Measurements from ENCODE around the gene GIPC3.
A peak's percentile ranks its signal among the peaks of the same experiment; 100 is the strongest.

GIPC3 gene

DNA sequence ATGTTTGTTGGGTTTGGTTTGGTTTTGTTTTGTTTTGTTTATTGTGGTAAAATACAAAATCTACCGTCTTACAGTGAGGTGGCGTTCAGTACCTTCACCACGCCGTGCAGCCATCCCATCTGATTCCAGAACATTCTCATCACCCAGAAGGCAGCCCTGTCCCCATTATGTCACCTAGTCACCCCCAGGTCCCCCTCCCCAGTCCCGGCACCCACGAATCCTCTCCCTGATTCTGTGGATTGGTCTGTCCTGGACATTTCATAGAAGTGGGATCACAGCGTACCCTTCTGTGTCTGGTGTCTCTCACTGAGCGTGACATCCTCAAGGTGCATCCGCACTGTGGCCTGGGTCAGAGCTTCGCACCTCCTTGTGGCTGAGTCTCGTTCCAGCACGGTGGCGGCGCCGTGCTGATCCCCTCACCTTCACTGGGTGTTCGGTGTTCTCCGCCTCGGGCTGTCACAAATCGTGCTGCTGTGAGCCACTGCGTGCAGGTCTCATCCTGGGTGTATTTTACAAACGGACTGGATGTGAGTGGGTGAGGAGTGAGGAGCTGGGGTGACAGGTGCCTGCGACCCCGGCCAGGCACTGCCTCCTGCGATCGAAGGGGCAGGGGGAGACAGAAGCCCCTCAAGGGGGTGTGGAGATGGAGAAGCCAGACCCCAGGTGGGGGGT is 46.9 kb upstream of the GIPC3 start:
- TF ChIP-seq CTCF (conservative IDR thresholded peaks at IDR 0.05) = no peak
- H3K27ac ChIP-seq = no peak overlapping the region

GRCh38 chr19:3538965-3539755 is 46.1 kb upstream of the GIPC3 start, which contains the start of gene TEKTIP1:
Gene TEKTIP1, plus strand, starts transcription at chr19:3539174. Its CDS starts 4 bp downstream, at chr19:3539178.
- no peak for TF ChIP-seq CTCF (conservative IDR thresholded peaks at IDR 0.05)
- no peak within 1 kb of the TSS for H3K27ac ChIP-seq

DNA sequence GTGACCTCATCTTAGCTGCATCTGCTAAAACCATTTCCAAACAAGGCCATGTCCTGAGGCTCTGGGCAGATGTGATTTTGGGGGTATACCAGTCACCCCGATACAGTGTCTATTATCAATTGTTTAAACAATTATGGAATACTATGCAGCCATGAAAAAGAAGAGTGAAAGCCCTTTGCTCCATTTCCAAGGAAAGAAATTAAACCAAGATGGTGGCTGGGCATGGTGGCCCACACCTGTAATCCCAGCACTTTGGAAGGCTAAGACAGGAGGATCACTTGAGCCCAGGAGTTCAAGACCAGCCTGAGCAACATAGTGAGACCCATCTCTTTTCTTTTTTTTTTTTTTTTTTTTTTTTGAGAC is 45.5 kb upstream of the GIPC3 start:
- no peak overlapping the region for H3K27ac ChIP-seq
- no peak for TF ChIP-seq CTCF (conservative IDR thresholded peaks at IDR 0.05)

DNA sequence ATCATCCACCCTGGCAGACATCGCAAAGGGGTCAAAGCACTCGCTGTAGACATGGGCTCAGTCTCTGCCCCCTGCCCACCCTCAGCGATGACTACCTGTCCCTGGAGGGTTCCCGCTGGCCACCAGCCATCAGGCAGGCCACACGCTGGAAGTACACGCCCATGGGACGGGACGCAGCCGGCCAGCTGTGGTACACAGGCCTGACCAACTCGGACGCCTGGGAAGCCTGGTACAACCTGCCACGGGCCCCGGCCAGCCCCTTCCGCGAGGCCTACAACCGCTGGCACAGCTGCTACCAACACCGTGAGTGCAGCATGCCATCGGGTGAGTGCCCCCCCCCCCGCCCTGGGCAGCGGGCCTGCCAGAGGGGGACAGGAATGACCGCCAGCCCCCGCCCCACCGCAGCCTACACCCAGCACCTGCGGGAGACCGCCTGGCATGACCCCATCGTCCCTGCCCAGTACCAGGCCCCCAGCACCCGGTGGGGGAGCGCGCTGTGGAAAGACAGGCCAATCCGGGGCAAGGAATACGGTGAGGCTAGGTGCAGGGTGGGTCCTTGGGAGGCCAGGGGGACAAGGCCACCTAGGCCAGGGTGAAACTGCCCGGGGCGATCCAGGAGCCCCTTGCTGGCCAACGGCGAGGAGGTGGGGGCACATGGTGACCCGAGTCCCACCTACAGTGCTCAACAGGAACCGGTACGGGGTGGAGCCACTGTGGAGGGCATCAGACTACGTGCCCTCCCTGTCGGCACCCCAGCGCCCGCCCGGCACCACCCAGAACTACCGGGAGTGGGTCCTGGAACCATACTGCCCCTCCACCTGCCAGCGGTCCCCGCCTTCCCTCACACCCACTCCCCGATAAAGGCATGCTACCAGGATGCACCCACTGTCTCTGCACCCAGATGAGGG is 41.9 kb upstream of the GIPC3 start:
- no peak overlapping the region for H3K27ac ChIP-seq
- no peak for TF ChIP-seq CTCF (conservative IDR thresholded peaks at IDR 0.05)

DNA sequence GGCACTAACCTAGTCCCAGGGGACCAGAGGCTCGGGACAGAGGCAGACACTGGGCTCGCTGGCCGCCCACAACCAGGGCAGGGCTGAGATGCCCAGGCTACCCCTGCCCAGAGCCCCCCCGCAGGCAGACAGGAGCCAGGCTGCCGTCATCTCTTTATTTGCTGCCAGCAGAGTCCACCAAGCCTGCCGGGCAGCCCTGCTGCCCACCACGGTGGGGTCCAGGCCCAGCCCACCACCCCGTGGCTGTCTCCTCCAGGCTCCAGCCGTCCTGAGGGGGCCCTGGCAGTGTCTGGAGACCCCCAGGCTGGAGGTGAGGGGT is 41.3 kb upstream of the GIPC3 start:
- H3K27ac ChIP-seq = no peak overlapping the region
- no peak for TF ChIP-seq CTCF (conservative IDR thresholded peaks at IDR 0.05)

GRCh38 chr19:3544742-3545668 is 40.3 kb upstream of the GIPC3 start:
- TF ChIP-seq CTCF (conservative IDR thresholded peaks at IDR 0.05) = peak; percentile 82
- H3K27ac ChIP-seq = no peak overlapping the region
